Panc1 (cell line): ENCODE measurements around the gene HBP1. TPM values are rescaled to one million over a fixed set of nuclear protein-coding genes. Genes with fewer than 3 reads are reported as not detected.

Source experiments
- ATAC-seq: fragments of 200-7000 bp; cut with Tn5 transposase; 2 replicates; pipeline ENCODE4 v1.9.1; 2020; ENCODE audit warnings: mild to moderate bottlenecking, moderate library complexity
- BruUV-seq: library from RNA; stranded (reverse); fragments of 400-500 nt; replicated peaks from 2 replicates; lab custom pipeline; 2021; lab: Mats Ljungman, UMichigan
- CTCF ChIA-PET: fragments of 300-600 bp; sonication (Branson Sonifier 250); formaldehyde crosslinking; loops from one replicate; lab custom pipeline; 2022; ENCODE audit warnings: antibody characterized with exemption; lab: Charles Lee
- POLR2A ChIA-PET: fragments of 300-600 bp; sonication (Branson Sonifier 250); formaldehyde crosslinking; loops from one replicate; lab custom pipeline; 2022; ENCODE audit warnings: antibody characterized with exemption; lab: Charles Lee
- DNase-seq: peaks from one replicate; pipeline ENCODE4 v3.0.0-alpha.2; 2010; ENCODE audit warnings: low read depth, low spot score
- H3K27ac ChIP-seq: 2 replicates; pipeline ENCODE4 v1.5.1; 2011; ENCODE audit warnings: mild to moderate bottlenecking, low read length, inconsistent platforms
- H3K27me3 ChIP-seq: fragments of 200-500 bp; sonication (Bioruptor generic); 2 replicates; pipeline ENCODE4 v1.6.0; 2014; ENCODE audit warnings: low read length, inconsistent platforms; ENCODE audit not compliant: control insufficient read depth, insufficient read depth
- H3K36me3 ChIP-seq: fragments of 200-500 bp; sonication (Bioruptor generic); 2 replicates; pipeline ENCODE4 v1.5.1; 2014; ENCODE audit warnings: inconsistent platforms, mild to moderate bottlenecking, low read length, moderate library complexity; ENCODE audit not compliant: control insufficient read depth, insufficient read depth
- H3K4me1 ChIP-seq: 2 replicates; pipeline ENCODE4 v1.5.1; 2011; ENCODE audit warnings: inconsistent platforms, mild to moderate bottlenecking, low read length, moderate library complexity; ENCODE audit not compliant: control insufficient read depth, insufficient read depth
- H3K4me3 ChIP-seq, 2 experiments: 2 replicates each; pipeline ENCODE4 v1.5.1; 2011 to 2012; ENCODE audit warnings: low read depth in 2 of 2, low read length in 2 of 2, mild to moderate bottlenecking in 2 of 2, inconsistent platforms in 1 of 2, moderate library complexity in 1 of 2
- H3K9me3 ChIP-seq: fragments of 200-500 bp; sonication (Bioruptor generic); 2 replicates; pipeline ENCODE4 v1.5.1; 2014; ENCODE audit warnings: low read depth, mild to moderate bottlenecking, inconsistent platforms, low read length, moderate library complexity; ENCODE audit not compliant: control insufficient read depth, insufficient read depth
- POLR2AphosphoS5 ChIP-seq: IDR thresholded peaks from 2 replicates; pipeline ENCODE4 v1.6.1; 2012; ENCODE audit warnings: mild to moderate bottlenecking, low read depth, low read length, moderate library complexity
- SIN3A ChIP-seq: IDR thresholded peaks from 2 replicates; pipeline ENCODE4 v1.6.1; 2012; ENCODE audit warnings: low read depth, mild to moderate bottlenecking, low read length, moderate library complexity, borderline replicate concordance; ENCODE audit not compliant: insufficient read depth
- TCF7L2 ChIP-seq: IDR thresholded peaks from 2 replicates; pipeline ENCODE4 v1.6.1; 2011; ENCODE audit warnings: mild to moderate bottlenecking, low read depth, low read length, inconsistent platforms
- in situ Hi-C: cut with HindIII; loops from 2 replicates; pipeline ENCODE4 v1.10.0; 2016; ENCODE audit warnings: low sequenced_read_pairs, low pct_unique_long_range_greater_than_20kb
- intact Hi-C: fragments of 100-400 bp; cut with micrococcal nuclease; formaldehyde crosslinking; loops from one replicate; pipeline ENCODE4 v1.10.0; 2022; ENCODE audit not compliant: unreplicated experiment
- total RNA-seq: library from RNA; stranded (reverse); gene quantifications from one replicate; pipeline ENCODE4 v1.2.1, GENCODE V29; 2021; ENCODE audit not compliant: unreplicated experiment
- TF ChIP-seq, protein P1 (sequence below): fragments of 450-650 bp; IDR thresholded peaks from 2 replicates; pipeline ENCODE4 v1.5.1; 2017; ENCODE audit warnings: mild to moderate bottlenecking
- TF ChIP-seq, protein P2 (sequence below), 2 experiments: IDR thresholded peaks; 2 replicates each; pipeline ENCODE4 v1.6.1; 2011 to 2012; ENCODE audit warnings: low read depth in 2 of 2, control low read depth in 1 of 2, low read length in 1 of 2, mild to moderate bottlenecking in 1 of 2, moderate library complexity in 1 of 2; ENCODE audit not compliant: insufficient read depth in 1 of 2

Gene HBP1
- total RNA-seq, 1 experiment from 2014 or later = 28.1 TPM

DNA sequence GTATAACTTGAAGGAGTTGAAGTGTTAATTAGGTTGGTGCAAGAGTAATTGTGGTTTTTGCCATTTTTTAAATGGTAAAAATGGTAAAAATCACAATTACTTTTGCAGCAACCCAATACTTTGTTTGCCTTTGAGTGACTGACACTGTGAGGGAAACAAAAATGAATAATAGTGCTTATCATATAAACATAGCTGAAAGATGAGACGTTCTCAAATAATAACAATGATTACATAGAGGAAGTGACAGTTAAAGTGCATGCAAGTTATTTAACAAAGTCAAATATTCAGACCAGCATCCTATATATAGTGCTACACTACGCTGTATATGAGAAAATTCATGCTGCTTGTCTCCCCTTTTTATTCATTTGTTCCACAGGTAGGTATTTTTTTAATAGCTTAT, 4.7 kb upstream of the HBP1 start:
- intact Hi-C loops = no loop called here
- ATAC-seq (no peak), DNase-seq (no peak)
- BruUV-seq = no TSS peak
- Histone ChIP-seq H3K4me1 (peaks cover 6% of the 10 kb centered on the region; the same call in 1 of the 2 replicates), H3K9me3 (no peaks in the 10 kb centered on the region), H3K27me3 (peaks cover 17% of the 10 kb centered on the region), H3K36me3 (no peaks in the 10 kb centered on the region), H3K4me3 (no peak overlapping the region), H3K27ac (no peak overlapping the region)
- no peak for TF ChIP-seq TCF7L2
- TF ChIP-seq, protein P1, sequence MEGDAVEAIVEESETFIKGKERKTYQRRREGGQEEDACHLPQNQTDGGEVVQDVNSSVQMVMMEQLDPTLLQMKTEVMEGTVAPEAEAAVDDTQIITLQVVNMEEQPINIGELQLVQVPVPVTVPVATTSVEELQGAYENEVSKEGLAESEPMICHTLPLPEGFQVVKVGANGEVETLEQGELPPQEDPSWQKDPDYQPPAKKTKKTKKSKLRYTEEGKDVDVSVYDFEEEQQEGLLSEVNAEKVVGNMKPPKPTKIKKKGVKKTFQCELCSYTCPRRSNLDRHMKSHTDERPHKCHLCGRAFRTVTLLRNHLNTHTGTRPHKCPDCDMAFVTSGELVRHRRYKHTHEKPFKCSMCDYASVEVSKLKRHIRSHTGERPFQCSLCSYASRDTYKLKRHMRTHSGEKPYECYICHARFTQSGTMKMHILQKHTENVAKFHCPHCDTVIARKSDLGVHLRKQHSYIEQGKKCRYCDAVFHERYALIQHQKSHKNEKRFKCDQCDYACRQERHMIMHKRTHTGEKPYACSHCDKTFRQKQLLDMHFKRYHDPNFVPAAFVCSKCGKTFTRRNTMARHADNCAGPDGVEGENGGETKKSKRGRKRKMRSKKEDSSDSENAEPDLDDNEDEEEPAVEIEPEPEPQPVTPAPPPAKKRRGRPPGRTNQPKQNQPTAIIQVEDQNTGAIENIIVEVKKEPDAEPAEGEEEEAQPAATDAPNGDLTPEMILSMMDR = no peak
- TF ChIP-seq, protein P2, sequence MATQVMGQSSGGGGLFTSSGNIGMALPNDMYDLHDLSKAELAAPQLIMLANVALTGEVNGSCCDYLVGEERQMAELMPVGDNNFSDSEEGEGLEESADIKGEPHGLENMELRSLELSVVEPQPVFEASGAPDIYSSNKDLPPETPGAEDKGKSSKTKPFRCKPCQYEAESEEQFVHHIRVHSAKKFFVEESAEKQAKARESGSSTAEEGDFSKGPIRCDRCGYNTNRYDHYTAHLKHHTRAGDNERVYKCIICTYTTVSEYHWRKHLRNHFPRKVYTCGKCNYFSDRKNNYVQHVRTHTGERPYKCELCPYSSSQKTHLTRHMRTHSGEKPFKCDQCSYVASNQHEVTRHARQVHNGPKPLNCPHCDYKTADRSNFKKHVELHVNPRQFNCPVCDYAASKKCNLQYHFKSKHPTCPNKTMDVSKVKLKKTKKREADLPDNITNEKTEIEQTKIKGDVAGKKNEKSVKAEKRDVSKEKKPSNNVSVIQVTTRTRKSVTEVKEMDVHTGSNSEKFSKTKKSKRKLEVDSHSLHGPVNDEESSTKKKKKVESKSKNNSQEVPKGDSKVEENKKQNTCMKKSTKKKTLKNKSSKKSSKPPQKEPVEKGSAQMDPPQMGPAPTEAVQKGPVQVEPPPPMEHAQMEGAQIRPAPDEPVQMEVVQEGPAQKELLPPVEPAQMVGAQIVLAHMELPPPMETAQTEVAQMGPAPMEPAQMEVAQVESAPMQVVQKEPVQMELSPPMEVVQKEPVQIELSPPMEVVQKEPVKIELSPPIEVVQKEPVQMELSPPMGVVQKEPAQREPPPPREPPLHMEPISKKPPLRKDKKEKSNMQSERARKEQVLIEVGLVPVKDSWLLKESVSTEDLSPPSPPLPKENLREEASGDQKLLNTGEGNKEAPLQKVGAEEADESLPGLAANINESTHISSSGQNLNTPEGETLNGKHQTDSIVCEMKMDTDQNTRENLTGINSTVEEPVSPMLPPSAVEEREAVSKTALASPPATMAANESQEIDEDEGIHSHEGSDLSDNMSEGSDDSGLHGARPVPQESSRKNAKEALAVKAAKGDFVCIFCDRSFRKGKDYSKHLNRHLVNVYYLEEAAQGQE (IDR thresholded peaks at IDR 0.05; ENCODE audit: insufficient read depth in 1 of 2, low read depth in 2 of 2, low read length in 1 of 2) = no peak
- TF ChIP-seq POLR2AphosphoS5 = no peak
- no peak for TF ChIP-seq SIN3A
- ChIA-PET CTCF (no interaction called here), POLR2A (no interaction called here)
- in situ Hi-C loops = no loop called here

DNA sequence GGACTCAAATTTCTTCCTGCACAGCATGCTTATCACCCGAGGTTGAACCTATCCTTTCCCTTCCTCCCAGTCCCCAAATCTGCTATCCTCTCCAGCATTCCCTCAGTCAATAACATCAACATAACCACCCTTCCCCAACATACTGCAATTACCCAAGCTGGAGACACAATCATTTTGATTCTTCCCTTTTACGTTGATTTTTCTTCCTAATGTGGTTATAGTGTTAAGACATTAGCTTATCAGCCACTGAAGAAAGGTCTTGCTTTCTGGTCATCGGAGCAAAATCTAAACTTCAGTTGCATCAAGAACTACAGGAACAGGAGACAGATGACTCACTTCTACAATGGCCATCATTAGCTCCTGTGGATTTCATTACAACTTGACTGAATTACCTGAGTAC, 3.5 kb upstream of the HBP1 start:
- in situ Hi-C loops (no loop called here), intact Hi-C loops (no loop called here)
- no TSS peak for BruUV-seq
- Histone ChIP-seq H3K36me3 (no peaks in the 10 kb centered on the region), H3K4me3 (no peak overlapping the region), H3K9me3 (no peaks in the 10 kb centered on the region), H3K27ac (no peak overlapping the region), H3K27me3 (peaks cover 17% of the 10 kb centered on the region), H3K4me1 (peaks cover 6% of the 10 kb centered on the region; the same call in 1 of the 2 replicates)
- ChIA-PET POLR2A (no interaction called here), CTCF (no interaction called here)
- DNase-seq = no peak
- ATAC-seq = no peak
- no peak for TF ChIP-seq SIN3A
- TF ChIP-seq, protein P2 (IDR thresholded peaks at IDR 0.05; ENCODE audit: insufficient read depth in 1 of 2, low read depth in 2 of 2, low read length in 1 of 2) = no peak
- TF ChIP-seq, protein P1 = no peak
- no peak for TF ChIP-seq POLR2AphosphoS5
- no peak for TF ChIP-seq TCF7L2
